B cell (primary cell): ENCODE data around the gene PPP2R5E.

Experiments
- CTCF ChIP-seq: fragments of 200-600 bp; IDR thresholded peaks from one replicate; pipeline ENCODE4 v1.8.0; 2022; ENCODE audit warnings: antibody characterized with exemption, mild to moderate bottlenecking
- EZH2 ChIP-seq: IDR thresholded peaks from 2 replicates; pipeline ENCODE4 v1.6.1; 2012; ENCODE audit warnings: borderline replicate concordance, low read depth, mild to moderate bottlenecking, moderate library complexity, low read length; ENCODE audit not compliant: insufficient read depth, poor library complexity, severe bottlenecking

DNA sequence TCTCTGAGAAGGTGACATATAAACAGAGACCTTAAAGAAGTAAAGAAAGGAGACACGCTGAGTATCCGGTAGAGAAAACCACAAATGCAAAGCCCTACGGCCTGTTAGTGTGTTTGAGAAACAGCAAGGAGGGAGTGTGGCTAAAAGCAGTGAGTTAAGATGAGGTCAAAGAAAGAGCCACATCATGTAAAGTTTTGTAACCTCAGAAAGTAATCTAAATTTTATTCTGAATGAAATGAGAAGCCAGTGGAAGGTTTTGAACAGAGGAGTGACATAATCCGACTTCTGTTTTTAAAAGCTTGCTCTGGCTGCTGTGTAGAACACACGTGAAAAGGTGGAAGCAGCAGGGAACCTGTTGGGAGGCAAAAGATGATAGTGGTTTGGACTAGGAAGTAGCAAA lies 32.6 kb downstream of the PPP2R5E start:
- TF ChIP-seq CTCF (no peak), EZH2 (no peak)
